ENCODE data around the gene TMEM181.
"Not testable (repeated sequence)": the region's sequence is repeated elsewhere in the genome, so short reads cannot be mapped to it uniquely, and the experiment has no call there.

The TMEM181 gene

GRCh38 chr6:158639056-158639455, 79.2 kb downstream of the TMEM181 start:
- no peak for DNase-seq (ENCODE audit: low read depth)

- DNase-seq (ENCODE audit: low read depth), result no peak
Measured at GRCh38 chr6:158640519-158640918, 80.6 kb downstream of the TMEM181 start.

GRCh38 chr6:158642097-158642601, 82.3 kb downstream of the TMEM181 start:
- no peak for DNase-seq (ENCODE audit: low read depth)

- DNase-seq (ENCODE audit: low read depth), result no peak
Measured at GRCh38 chr6:158643836-158644230, 83.9 kb downstream of the TMEM181 start.

GRCh38 chr6:158644231-158645063, 84.6 kb downstream of the TMEM181 start, which contains the start of gene DYNLT1:
Gene DYNLT1 (minus strand): TSS chr6:158644743. CDS start chr6:158644708, 35 bp downstream.
- peak; percentile 95 for DNase-seq (ENCODE audit: low read depth)

- DNase-seq (ENCODE audit: low read depth), result no peak
Measured at GRCh38 chr6:158645064-158646022, 85.5 kb downstream of the TMEM181 start.

- DNase-seq (ENCODE audit: low read depth), result no peak
Measured at GRCh38 chr6:158646023-158646910, 86.4 kb downstream of the TMEM181 start.

GRCh38 chr6:158647501-158647900, 87.6 kb downstream of the TMEM181 start:
- DNase-seq (ENCODE audit: low read depth), result no peak

GRCh38 chr6:158648682-158649131, 88.8 kb downstream of the TMEM181 start:
- DNase-seq (ENCODE audit: low read depth), result no peak

- peak; percentile 82 for DNase-seq (ENCODE audit: low read depth)
Measured at GRCh38 chr6:158649289-158650143, 89.6 kb downstream of the TMEM181 start, which contains the start of gene SYTL3. Gene SYTL3 (plus strand): TSS chr6:158650054. CDS start chr6:158663269, 13,215 bp downstream.

GRCh38 chr6:158651981-158652737, 92.3 kb downstream of the TMEM181 start:
- not testable (repeated sequence) for DNase-seq (ENCODE audit: low read depth)

GRCh38 chr6:158653577-158654354, 93.9 kb downstream of the TMEM181 start:
- peak; percentile 81 for DNase-seq (ENCODE audit: low read depth)

- no peak for DNase-seq (ENCODE audit: low read depth)
Measured at GRCh38 chr6:158654498-158654897, 94.6 kb downstream of the TMEM181 start.

GRCh38 chr6:158654960-158655489, 95.1 kb downstream of the TMEM181 start:
- DNase-seq (ENCODE audit: low read depth), result no peak

- DNase-seq (ENCODE audit: low read depth), result no peak
Measured at GRCh38 chr6:158655569-158656450, 95.9 kb downstream of the TMEM181 start.

GRCh38 chr6:158656986-158657385, 97.1 kb downstream of the TMEM181 start:
- not testable (repeated sequence) for DNase-seq (ENCODE audit: low read depth)

GRCh38 chr6:158660333-158660754, 100.5 kb downstream of the TMEM181 start:
- DNase-seq (ENCODE audit: low read depth), result no peak

All from activated T-cell treated with anti-CD3 and anti-CD28 coated beads for 48 hours (primary cell).